H1 (cell line): ENCODE results near the gene POLR2M. TPM values are rescaled to one million over a fixed set of nuclear protein-coding genes. Genes with fewer than 3 reads are reported as not detected.

Experiments used
- ASH2L ChIP-seq: fragments of 200-600, 300-600 bp; sonication (generic); IDR thresholded peaks from one replicate; pipeline ENCODE4 v1.7.1; 2017; ENCODE audit warnings: low read length
- BCL11A ChIP-seq, 2 experiments: IDR thresholded peaks; one replicate each; pipeline ENCODE4 v1.6.1; 2011; ENCODE audit warnings: low read depth in 2 of 2, low read length in 2 of 2, mild to moderate bottlenecking in 2 of 2
- CBX5 ChIP-seq: fragments of 300-800, 300-1000 bp; sonication (generic); IDR thresholded peaks from 2 replicates; pipeline ENCODE4 v1.7.1; 2016; ENCODE audit warnings: antibody characterized with exemption, low read length, low read depth
- CHD1 ChIP-seq: IDR thresholded peaks from 2 replicates; pipeline ENCODE4 v1.6.1; 2012; ENCODE audit warnings: low read depth, low read length, improper control_type of control experiment
- CHD7 ChIP-seq: fragments of 300-600 bp; sonication (generic); IDR thresholded peaks from 2 replicates; pipeline ENCODE4 v1.7.1; 2012; ENCODE audit warnings: low read length, moderate library complexity, mild to moderate bottlenecking, inconsistent platforms; ENCODE audit not compliant: insufficient replicate concordance
- FOSL1 ChIP-seq: IDR thresholded peaks from 2 replicates; pipeline ENCODE4 v1.6.1; 2011; ENCODE audit warnings: mild to moderate bottlenecking, low read depth, low read length, moderate library complexity; ENCODE audit not compliant: insufficient read depth
- JUN ChIP-seq: IDR thresholded peaks from 2 replicates; pipeline ENCODE4 v1.6.1; 2011; ENCODE audit warnings: low read depth, mild to moderate bottlenecking, improper control_type of control experiment, low read length
- JUND ChIP-seq: IDR thresholded peaks from 2 replicates; pipeline ENCODE4 v1.6.1; 2011; ENCODE audit warnings: mild to moderate bottlenecking, improper control_type of control experiment, low read length
- POLR2AphosphoS5 ChIP-seq: IDR thresholded peaks from 2 replicates; pipeline ENCODE4 v1.6.1; 2011; ENCODE audit warnings: low read depth, low read length
- TAF7 ChIP-seq: optimal IDR thresholded peaks from 2 replicates; pipeline ENCODE3; 2011; ENCODE audit warnings: low read depth, mild to moderate bottlenecking, inconsistent platforms, low read length, moderate library complexity, borderline replicate concordance
- polyA plus RNA-seq, 7 experiments: library from polyadenylated mRNA; depleted of rRNA in 3 of 7; stranded (reverse) in 5 of 7; unstranded in 2 of 7; fragments of >200 nt in 5 of 7; fragments of 200-250 nt in 2 of 7; gene quantifications; 1 replicate in 5 of 7; 2 replicates in 1 of 7; 4 replicates in 1 of 7; pipeline versions ENCODE4 v1.2.1 to v1.2.3, GENCODE V29; 2011 to 2013; ENCODE audit warnings: missing spikeins in 2 of 7, mixed read lengths in 2 of 7
- total RNA-seq: library from RNA; stranded (reverse); fragmentation: NEBNext Ultra II Directional; extraction: Animal tissue kit (Norgen Biotek cat#: 25700); gene quantifications from 2 replicates; pipeline ENCODE4 v1.2.1, GENCODE V29; 2021

POLR2M gene
- total and polyA plus RNA-seq, 2 of the 8 experiments (the other 6 are each of a cell fraction or from before 2014, with no cell fraction given): 32.7 to 55.1 TPM

- TF ChIP-seq FOSL1 (no peak), CBX5 (no peak), CHD7 (no peak), BCL11A (IDR thresholded peaks at IDR 0.05; ENCODE audit: low read depth in 2 of 2, low read length in 2 of 2) (no peak), JUND (no peak), JUN (no peak), CHD1 (no peak), ASH2L (no peak), POLR2AphosphoS5 (no peak), TAF7 (no peak)
Observed at GRCh38 chr15:57718309-57718708, 11.8 kb downstream of the POLR2M start (continued).
